Measurements from ENCODE around the gene GPR160. TPM values are rescaled to one million over a fixed set of nuclear protein-coding genes. Genes with fewer than 3 reads are reported as not detected.

GPR160 gene
- total RNA-seq, 3 donors from 2014 or later = 4.2 to 31.9 (median 27.9) TPM

- no peak overlapping the region for H3K4me3 ChIP-seq
- intact Hi-C loops (cut with DNase I; ENCODE audit: low total_unique reads) = no loop called here
- no peaks in the 10 kb centered on the region for H3K4me1 ChIP-seq
- H3K9me3 ChIP-seq = no peaks in the 10 kb centered on the region
- TF ChIP-seq POLR2A (IDR thresholded peaks at IDR 0.05) = no peak
- TF ChIP-seq POLR2AphosphoS5 (IDR thresholded peaks at IDR 0.05) = no peak
- TF ChIP-seq CTCF (IDR thresholded peaks at IDR 0.05) = no peak
- DNase-seq (ENCODE audit: low spot score in 2 of 2) = no peak
- H3K27me3 ChIP-seq = no peaks in the 10 kb centered on the region
- no peak overlapping the region for H3K27ac ChIP-seq
- no peaks in the 10 kb centered on the region for H3K36me3 ChIP-seq
Observed at GRCh38 chr3:170062068-170062467, 24.3 kb downstream of the GPR160 start.

- no peak for TF ChIP-seq POLR2AphosphoS5 (IDR thresholded peaks at IDR 0.05)
- TF ChIP-seq CTCF (IDR thresholded peaks at IDR 0.05) = no peak
- TF ChIP-seq POLR2A (IDR thresholded peaks at IDR 0.05) = no peak
- DNase-seq (ENCODE audit: low spot score in 2 of 2) = no peak
- Histone ChIP-seq H3K4me3 (no peak overlapping the region), H3K4me1 (no peaks in the 10 kb centered on the region), H3K27me3 (no peaks in the 10 kb centered on the region), H3K9me3 (no peaks in the 10 kb centered on the region), H3K27ac (no peak overlapping the region), H3K36me3 (no peaks in the 10 kb centered on the region)
- intact Hi-C loops (cut with DNase I; ENCODE audit: low total_unique reads) = no loop called here
Observed at GRCh38 chr3:170062769-170063168, 25.0 kb downstream of the GPR160 start.

- TF ChIP-seq POLR2A (IDR thresholded peaks at IDR 0.05) (no peak), CTCF (IDR thresholded peaks at IDR 0.05) (no peak), POLR2AphosphoS5 (IDR thresholded peaks at IDR 0.05) (no peak)
- Histone ChIP-seq H3K27me3 (no peaks in the 10 kb centered on the region), H3K27ac (no peak overlapping the region), H3K9me3 (no peaks in the 10 kb centered on the region), H3K4me3 (no peak overlapping the region), H3K4me1 (no peaks in the 10 kb centered on the region), H3K36me3 (no peaks in the 10 kb centered on the region)
- no peak for DNase-seq (ENCODE audit: low spot score in 2 of 2)
- intact Hi-C loops (cut with DNase I; ENCODE audit: low total_unique reads) = no loop called here
Observed at GRCh38 chr3:170063691-170064090, 25.9 kb downstream of the GPR160 start.

- Histone ChIP-seq H3K27ac (no peak overlapping the region), H3K4me3 (no peak overlapping the region), H3K27me3 (no peaks in the 10 kb centered on the region), H3K4me1 (no peaks in the 10 kb centered on the region), H3K36me3 (no peaks in the 10 kb centered on the region), H3K9me3 (no peaks in the 10 kb centered on the region)
- no peak for DNase-seq (ENCODE audit: low spot score in 2 of 2)
- TF ChIP-seq POLR2A (IDR thresholded peaks at IDR 0.05) (no peak), CTCF (IDR thresholded peaks at IDR 0.05) (no peak), POLR2AphosphoS5 (IDR thresholded peaks at IDR 0.05) (no peak)
- intact Hi-C loops (cut with DNase I; ENCODE audit: low total_unique reads) = no loop called here
Observed at GRCh38 chr3:170064108-170064507, 26.3 kb downstream of the GPR160 start.

GRCh38 chr3:170075441-170076091, 37.8 kb downstream of the GPR160 start:
- Histone ChIP-seq H3K27ac (no peak overlapping the region), H3K9me3 (no peaks in the 10 kb centered on the region), H3K4me1 (no peaks in the 10 kb centered on the region), H3K27me3 (no peaks in the 10 kb centered on the region), H3K4me3 (no peak overlapping the region), H3K36me3 (no peaks in the 10 kb centered on the region)
- DNase-seq (ENCODE audit: low spot score in 2 of 2) = no peak
- intact Hi-C loops (cut with DNase I; ENCODE audit: low total_unique reads) = no loop called here
- no peak for TF ChIP-seq POLR2AphosphoS5 (IDR thresholded peaks at IDR 0.05)
- TF ChIP-seq CTCF (IDR thresholded peaks at IDR 0.05) = no peak
- TF ChIP-seq POLR2A (IDR thresholded peaks at IDR 0.05) = no peak
